ENCODE data around the gene FBXO47.
"Not testable (repeated sequence)": the region's sequence is repeated elsewhere in the genome, so short reads cannot be mapped to it uniquely, and the experiment has no call there.

Gene FBXO47

GRCh38 chr17:38996660-38997337 lies 29.6 kb upstream of the FBXO47 start:
- H3K27me3 Mint-ChIP-seq (ENCODE audit: low read depth), result peaks cover 4% of the 10 kb centered on the region
- DNase-seq (ENCODE audit: low spot score), result no peak
- no peaks in the 10 kb centered on the region for H3K4me1 Mint-ChIP-seq (ENCODE audit: low read depth)
- H3K4me3 Mint-ChIP-seq, result no peak overlapping the region
- peaks cover 1% of the 10 kb centered on the region for H3K36me3 Mint-ChIP-seq (ENCODE audit: low read depth)
- peaks cover 24% of the 10 kb centered on the region for H3K9me3 Mint-ChIP-seq
- no peak overlapping the region for H3K27ac Mint-ChIP-seq

GRCh38 chr17:38994026-38994425 lies 26.8 kb upstream of the FBXO47 start:
- Mint-ChIP-seq H3K36me3 (ENCODE audit: low read depth) (peaks cover 1% of the 10 kb centered on the region), H3K27ac (no peak overlapping the region), H3K9me3 (peaks cover 24% of the 10 kb centered on the region), H3K27me3 (ENCODE audit: low read depth) (peaks cover 4% of the 10 kb centered on the region), H3K4me1 (ENCODE audit: low read depth) (no peaks in the 10 kb centered on the region), H3K4me3 (no peak overlapping the region)
- DNase-seq (ENCODE audit: low spot score), result no peak

DNA sequence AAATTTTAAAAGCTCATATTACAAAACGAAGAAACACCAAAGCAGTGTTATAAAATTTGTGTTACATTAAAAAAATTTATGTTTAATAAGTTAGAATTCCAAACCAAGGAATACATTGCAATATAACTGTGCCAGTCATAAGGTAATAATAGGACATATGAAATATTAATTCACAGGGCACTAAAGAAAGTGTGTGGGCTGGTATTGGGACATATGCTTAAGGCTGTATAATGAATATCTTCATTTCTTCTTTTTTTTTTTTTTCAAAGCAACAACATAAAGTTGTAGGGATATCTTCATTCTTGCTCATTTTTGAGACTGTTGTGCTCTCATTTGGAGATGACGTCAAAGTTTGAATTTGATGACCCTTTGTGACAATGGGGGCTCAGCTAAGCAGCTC lies 17.5 kb upstream of the FBXO47 start:
- peaks cover 3% of the 10 kb centered on the region for H3K4me1 Mint-ChIP-seq (ENCODE audit: low read depth)
- no peak overlapping the region for H3K27ac Mint-ChIP-seq
- H3K9me3 Mint-ChIP-seq, result no peaks in the 10 kb centered on the region
- DNase-seq (ENCODE audit: low spot score), result no peak
- H3K36me3 Mint-ChIP-seq (ENCODE audit: low read depth), result no peaks in the 10 kb centered on the region
- H3K27me3 Mint-ChIP-seq (ENCODE audit: low read depth), result peaks cover 13% of the 10 kb centered on the region
- H3K4me3 Mint-ChIP-seq, result no peak overlapping the region

DNA sequence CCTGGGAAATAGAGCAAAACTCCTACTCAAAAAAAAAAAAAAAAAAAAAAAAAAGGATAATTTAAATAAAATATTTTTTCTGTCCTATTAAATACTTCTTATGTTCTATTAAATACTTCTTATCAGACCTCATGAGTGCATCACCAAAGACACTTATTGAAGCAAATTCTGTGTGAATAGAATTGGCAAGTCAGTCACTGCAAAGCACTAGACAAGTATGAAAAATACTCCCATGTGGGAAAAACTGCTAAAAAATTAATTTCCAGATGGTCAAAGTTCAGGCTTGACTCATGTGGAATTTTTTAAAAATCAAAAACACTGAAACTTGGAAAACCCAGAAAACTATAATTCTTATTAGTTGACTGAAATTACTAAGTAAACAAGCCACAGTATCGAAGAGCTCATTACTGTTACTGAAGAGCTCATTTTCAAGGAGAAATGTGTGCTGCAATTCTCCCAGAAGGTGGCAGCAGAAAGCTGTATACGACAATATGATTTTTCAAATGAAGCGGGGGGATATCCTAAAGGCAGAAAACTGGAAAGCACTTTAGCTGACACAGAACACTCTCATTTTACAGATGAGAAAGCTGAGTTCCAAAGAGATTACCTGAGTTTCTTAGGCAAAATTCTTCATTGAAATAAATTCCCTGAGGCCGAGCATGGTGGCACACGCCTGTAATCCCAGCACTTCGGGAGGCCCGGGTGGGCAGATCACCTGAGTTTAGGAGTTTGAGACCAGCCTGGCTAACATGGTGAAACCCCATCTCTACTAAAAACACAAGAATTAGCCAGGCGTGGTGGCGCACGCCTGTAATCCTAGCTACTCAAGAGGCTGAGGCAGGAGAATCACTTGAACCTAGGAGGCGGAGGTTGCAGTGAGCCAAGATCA lies 15.9 kb upstream of the FBXO47 start:
- no peak for DNase-seq (ENCODE audit: low spot score)
- no peak overlapping the region for H3K27ac Mint-ChIP-seq

DNA sequence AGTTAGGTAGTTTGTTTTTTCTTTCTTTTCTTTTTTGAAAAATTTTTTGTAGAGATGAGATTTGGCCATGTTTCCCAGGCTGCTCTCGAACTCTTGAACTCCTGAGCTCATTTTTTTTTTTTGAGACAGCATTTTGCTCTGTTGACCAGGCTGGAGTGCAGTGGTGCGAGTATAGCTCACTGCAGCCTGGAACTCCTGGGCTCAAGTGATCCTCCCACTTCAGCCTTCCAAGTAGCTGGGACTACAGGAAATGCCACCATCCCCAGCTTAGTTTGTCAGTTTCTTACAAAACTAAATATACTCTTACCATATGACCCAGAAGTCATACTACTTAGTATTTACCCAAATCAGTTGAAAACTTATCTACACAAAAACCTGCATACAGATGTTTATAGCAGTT lies 14.4 kb upstream of the FBXO47 start:
- Mint-ChIP-seq H3K27ac (no peak overlapping the region), H3K4me3 (no peak overlapping the region), H3K36me3 (ENCODE audit: low read depth) (no peaks in the 10 kb centered on the region), H3K27me3 (ENCODE audit: low read depth) (peaks cover 13% of the 10 kb centered on the region), H3K4me1 (ENCODE audit: low read depth) (peaks cover 3% of the 10 kb centered on the region), H3K9me3 (no peaks in the 10 kb centered on the region)
- no peak for DNase-seq (ENCODE audit: low spot score)

More for the DNA sequence above, 15.9 kb upstream of the FBXO47 start:
- H3K36me3 Mint-ChIP-seq (ENCODE audit: low read depth), result no peaks in the 10 kb centered on the region
- no peak overlapping the region for H3K4me3 Mint-ChIP-seq
- peaks cover 3% of the 10 kb centered on the region for H3K4me1 Mint-ChIP-seq (ENCODE audit: low read depth)
- no peaks in the 10 kb centered on the region for H3K9me3 Mint-ChIP-seq
- peaks cover 13% of the 10 kb centered on the region for H3K27me3 Mint-ChIP-seq (ENCODE audit: low read depth)

DNA sequence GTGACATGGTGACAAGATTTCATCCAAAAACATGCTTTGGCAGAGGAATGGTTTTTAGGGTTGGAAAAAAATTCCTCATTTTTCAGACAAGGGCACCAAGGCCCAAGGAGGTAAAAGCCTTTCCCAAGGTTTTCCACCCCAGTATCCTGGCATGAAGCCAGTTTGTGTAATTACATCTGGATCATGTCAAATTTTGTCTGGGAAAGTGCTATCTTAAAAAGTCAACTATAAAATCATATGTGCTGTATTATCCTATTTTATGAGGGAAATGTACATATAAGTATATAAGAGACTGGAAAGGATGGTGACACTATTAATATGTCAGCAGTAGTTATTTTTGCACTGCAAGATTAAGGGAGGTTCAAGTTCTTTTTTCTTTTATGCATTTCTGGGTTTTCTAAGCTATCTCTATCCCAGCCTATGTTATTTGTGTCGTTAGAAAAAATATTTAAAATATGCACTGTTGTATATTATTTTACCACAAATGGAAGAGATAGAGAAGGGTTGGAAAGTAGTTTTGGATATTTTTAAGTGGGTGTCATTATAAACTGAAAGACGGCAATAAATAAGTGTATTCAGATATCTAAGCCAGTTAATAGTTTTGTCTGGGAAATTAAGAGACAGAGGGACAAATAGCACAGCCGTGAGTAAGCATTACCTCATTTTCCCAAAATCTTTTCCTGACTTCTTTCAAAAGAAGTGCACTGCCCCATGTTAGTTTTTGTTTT lies 13.5 kb upstream of the FBXO47 start:
- Mint-ChIP-seq H3K4me1 (ENCODE audit: low read depth) (peaks cover 7% of the 10 kb centered on the region), H3K27me3 (ENCODE audit: low read depth) (peaks cover 13% of the 10 kb centered on the region), H3K27ac (no peak overlapping the region), H3K36me3 (ENCODE audit: low read depth) (no peaks in the 10 kb centered on the region), H3K4me3 (no peak overlapping the region), H3K9me3 (no peaks in the 10 kb centered on the region)
- DNase-seq (ENCODE audit: low spot score), result no peak

- peaks cover 8% of the 10 kb centered on the region for H3K27me3 Mint-ChIP-seq (ENCODE audit: low read depth)
- H3K27ac Mint-ChIP-seq, result no peak overlapping the region
- no peaks in the 10 kb centered on the region for H3K9me3 Mint-ChIP-seq
- no peak overlapping the region for H3K4me3 Mint-ChIP-seq
- peaks cover 7% of the 10 kb centered on the region for H3K4me1 Mint-ChIP-seq (ENCODE audit: low read depth)
- no peak for DNase-seq (ENCODE audit: low spot score)
- H3K36me3 Mint-ChIP-seq (ENCODE audit: low read depth), result no peaks in the 10 kb centered on the region
Observed at GRCh38 chr17:38978180-38978579, 11.0 kb upstream of the FBXO47 start.

GRCh38 chr17:38976187-38976551 lies 9.0 kb upstream of the FBXO47 start:
- not testable (repeated sequence) for H3K27me3 Mint-ChIP-seq (ENCODE audit: low read depth); H3K4me3 Mint-ChIP-seq; H3K36me3 Mint-ChIP-seq (ENCODE audit: low read depth); H3K9me3 Mint-ChIP-seq; DNase-seq (ENCODE audit: low spot score); H3K27ac Mint-ChIP-seq; H3K4me1 Mint-ChIP-seq (ENCODE audit: low read depth)

GRCh38 chr17:38970804-38971203 lies 3.6 kb upstream of the FBXO47 start:
- Mint-ChIP-seq H3K36me3 (ENCODE audit: low read depth) (no peaks in the 10 kb centered on the region), H3K4me3 (no peak overlapping the region), H3K9me3 (no peaks in the 10 kb centered on the region), H3K4me1 (ENCODE audit: low read depth) (peaks cover 10% of the 10 kb centered on the region), H3K27ac (no peak overlapping the region), H3K27me3 (ENCODE audit: low read depth) (peaks cover 11% of the 10 kb centered on the region)
- no peak for DNase-seq (ENCODE audit: low spot score)

- Mint-ChIP-seq H3K4me1 (ENCODE audit: low read depth) (peaks cover 10% of the 10 kb centered on the region), H3K27me3 (ENCODE audit: low read depth) (peaks cover 11% of the 10 kb centered on the region), H3K4me3 (no peak overlapping the region), H3K27ac (no peak overlapping the region), H3K36me3 (ENCODE audit: low read depth) (no peaks in the 10 kb centered on the region), H3K9me3 (no peaks in the 10 kb centered on the region)
- DNase-seq (ENCODE audit: low spot score), result no peak
Observed at GRCh38 chr17:38970128-38970527, 2.9 kb upstream of the FBXO47 start.

DNA sequence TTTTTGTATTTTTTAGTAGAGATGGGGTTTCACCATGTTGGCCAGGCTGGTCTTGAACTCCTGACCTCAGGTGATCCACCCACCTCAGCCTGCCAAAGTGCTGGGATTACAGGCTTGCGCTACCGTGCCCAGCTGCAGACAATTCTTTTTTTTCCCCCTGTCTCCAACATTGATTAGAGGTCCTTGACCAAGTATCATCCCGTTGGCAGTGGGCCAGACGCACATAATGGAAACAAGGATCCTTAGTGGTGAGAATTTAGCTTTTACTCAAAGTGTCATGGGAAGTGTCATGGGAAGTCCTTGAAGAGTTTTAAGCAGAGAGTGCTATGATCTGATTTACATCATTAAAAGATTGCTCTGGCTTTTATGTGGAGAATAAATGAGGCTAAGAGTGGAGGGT lies 2.1 kb upstream of the FBXO47 start:
- H3K27me3 Mint-ChIP-seq (ENCODE audit: low read depth), result peaks cover 11% of the 10 kb centered on the region
- H3K4me1 Mint-ChIP-seq (ENCODE audit: low read depth), result peaks cover 10% of the 10 kb centered on the region
- no peak overlapping the region for H3K27ac Mint-ChIP-seq
- no peaks in the 10 kb centered on the region for H3K9me3 Mint-ChIP-seq
- H3K4me3 Mint-ChIP-seq, result no peak overlapping the region
- DNase-seq (ENCODE audit: low spot score), result no peak
- H3K36me3 Mint-ChIP-seq (ENCODE audit: low read depth), result no peaks in the 10 kb centered on the region

DNA sequence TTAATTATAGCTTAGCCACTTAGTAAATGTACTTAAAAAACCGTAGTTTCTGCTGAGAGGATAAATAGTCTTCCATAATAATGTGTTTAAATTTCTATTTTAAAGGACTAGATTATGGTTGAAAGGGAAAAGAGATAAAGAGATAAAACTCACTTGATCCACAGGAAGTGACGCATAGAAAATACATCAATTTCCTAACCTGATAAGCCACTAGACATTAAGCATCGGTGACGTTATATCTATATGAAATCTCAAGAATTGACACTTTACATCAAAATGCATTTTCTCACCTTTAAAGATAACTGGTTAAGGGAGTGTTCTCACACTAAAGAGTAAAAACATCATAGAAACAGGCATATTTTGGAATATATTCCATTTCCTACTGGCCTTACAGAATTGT lies 5.8 kb downstream of the FBXO47 start:
- no peak for DNase-seq (ENCODE audit: low spot score)
- no peaks in the 10 kb centered on the region for H3K36me3 Mint-ChIP-seq (ENCODE audit: low read depth)
- H3K4me3 Mint-ChIP-seq, result no peak overlapping the region
- no peak overlapping the region for H3K27ac Mint-ChIP-seq
- H3K4me1 Mint-ChIP-seq (ENCODE audit: low read depth), result peaks cover 11% of the 10 kb centered on the region
- H3K9me3 Mint-ChIP-seq, result no peaks in the 10 kb centered on the region
- no peaks in the 10 kb centered on the region for H3K27me3 Mint-ChIP-seq (ENCODE audit: low read depth)

- Mint-ChIP-seq H3K27ac (no peak overlapping the region), H3K4me3 (peak overlapping the region; percentile 5), H3K36me3 (ENCODE audit: low read depth) (no peaks in the 10 kb centered on the region), H3K27me3 (ENCODE audit: low read depth) (no peaks in the 10 kb centered on the region), H3K4me1 (ENCODE audit: low read depth) (peaks cover 11% of the 10 kb centered on the region), H3K9me3 (no peaks in the 10 kb centered on the region)
- DNase-seq (ENCODE audit: low spot score), result no peak
Observed at GRCh38 chr17:38960402-38960801, 6.8 kb downstream of the FBXO47 start.

GRCh38 chr17:38959508-38959907 lies 7.7 kb downstream of the FBXO47 start:
- no peaks in the 10 kb centered on the region for H3K9me3 Mint-ChIP-seq
- H3K27me3 Mint-ChIP-seq (ENCODE audit: low read depth), result no peaks in the 10 kb centered on the region

More at GRCh38 chr17:38959508-38959907, 7.7 kb downstream of the FBXO47 start:
- Mint-ChIP-seq H3K36me3 (ENCODE audit: low read depth) (no peaks in the 10 kb centered on the region), H3K4me3 (no peak overlapping the region), H3K4me1 (ENCODE audit: low read depth) (peaks cover 11% of the 10 kb centered on the region), H3K27ac (no peak overlapping the region)
- DNase-seq (ENCODE audit: low spot score), result no peak
